Heart left ventricle (tissue), 13 donors: Measurements from ENCODE around the gene MOV10.
"Not testable (repeated sequence)": the region's sequence is repeated elsewhere in the genome, so short reads cannot be mapped to it uniquely, and the experiment has no call there.

ENCODE experiments used
- POLR2A ChIP-seq, 2 donors: fragments of 450-650 bp; IDR thresholded peaks; one replicate each; pipeline ENCODE4 v1.6.1; 2017; ENCODE audit warnings: antibody characterized with exemption in 2 of 2, mild to moderate bottlenecking in 2 of 2, moderate library complexity in 2 of 2
- TF ChIP-seq, protein P1 (sequence below), 12 donors: fragments of 200-600 bp; sonication (generic) in 4 of 12; IDR thresholded peaks; one replicate each; pipeline versions ENCODE4 v1.5.0 to v1.8.0; 2018 to 2022; ENCODE audit warnings: antibody characterized with exemption in 12 of 12, mild to moderate bottlenecking in 5 of 12
- donor health status: ischemic (EF 13 %, LVEDD 7.1; RV severe dilation, severe dysfunction).
- donor health status: DM: no; HTN: yes; CAD: no.
- donor health status: DM: no; HTN: no; CAD: no.
- donor health status: ischemic (EF 25% LVEDD 6.9; RV normal size, moderate dysfunction).
- donor health status: ischemic (EF 25% LVEDD 5.7; RV mildly dilated, moderate dysfunction).
- donor health status: ischemic (EF 35%, LVEDD 5.7; RV mildly dilated, moderate dysfunction).
- donor health status: nonischemic (EF 11% LVEDD 7.7; RV severe dilation, severe dysfunction).
- donor health status: DM: yes; HTN: yes; CAD: no.
- donor health status: PGD.
- donor health status: ischemic (EF 29% LVEDD 5.4; RV normal size, mild dysfunction).
- donor health status: nonischemic (EF 23%, LVEDD 6.1; RV moderate dilation, normal function).

DNA sequence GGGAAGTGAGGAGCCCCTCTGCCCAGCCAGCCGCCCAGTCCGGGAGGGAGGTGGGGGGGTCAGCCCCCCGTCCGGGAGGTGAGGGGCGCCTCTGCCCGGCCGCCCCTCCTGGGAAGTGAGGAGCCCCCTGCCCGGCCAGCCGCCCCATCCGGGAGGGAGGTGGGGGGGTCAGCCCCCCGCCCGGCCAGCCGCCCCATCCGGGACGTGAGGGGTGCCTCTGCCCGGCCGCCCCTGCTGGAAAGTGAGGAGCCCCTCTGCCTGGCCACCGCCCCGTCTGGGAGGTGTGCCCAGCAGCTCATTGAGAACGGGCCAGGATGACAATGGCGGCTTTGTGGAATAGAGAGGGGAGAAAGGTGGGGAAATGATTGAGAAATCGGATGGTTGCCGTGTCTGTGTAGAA, 34.0 kb upstream of the MOV10 start:
- TF ChIP-seq, protein P1, sequence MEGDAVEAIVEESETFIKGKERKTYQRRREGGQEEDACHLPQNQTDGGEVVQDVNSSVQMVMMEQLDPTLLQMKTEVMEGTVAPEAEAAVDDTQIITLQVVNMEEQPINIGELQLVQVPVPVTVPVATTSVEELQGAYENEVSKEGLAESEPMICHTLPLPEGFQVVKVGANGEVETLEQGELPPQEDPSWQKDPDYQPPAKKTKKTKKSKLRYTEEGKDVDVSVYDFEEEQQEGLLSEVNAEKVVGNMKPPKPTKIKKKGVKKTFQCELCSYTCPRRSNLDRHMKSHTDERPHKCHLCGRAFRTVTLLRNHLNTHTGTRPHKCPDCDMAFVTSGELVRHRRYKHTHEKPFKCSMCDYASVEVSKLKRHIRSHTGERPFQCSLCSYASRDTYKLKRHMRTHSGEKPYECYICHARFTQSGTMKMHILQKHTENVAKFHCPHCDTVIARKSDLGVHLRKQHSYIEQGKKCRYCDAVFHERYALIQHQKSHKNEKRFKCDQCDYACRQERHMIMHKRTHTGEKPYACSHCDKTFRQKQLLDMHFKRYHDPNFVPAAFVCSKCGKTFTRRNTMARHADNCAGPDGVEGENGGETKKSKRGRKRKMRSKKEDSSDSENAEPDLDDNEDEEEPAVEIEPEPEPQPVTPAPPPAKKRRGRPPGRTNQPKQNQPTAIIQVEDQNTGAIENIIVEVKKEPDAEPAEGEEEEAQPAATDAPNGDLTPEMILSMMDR (IDR thresholded peaks at IDR 0.05): not testable (repeated sequence)
- TF ChIP-seq POLR2A (IDR thresholded peaks at IDR 0.05): not testable (repeated sequence)
